Measurements from ENCODE around the gene CACNA2D4. TPM values are rescaled to one million over a fixed set of nuclear protein-coding genes. Genes with fewer than 3 reads are reported as not detected.
A peak's percentile ranks its signal among the peaks of the same experiment; 100 is the strongest.

CACNA2D4 gene
- total RNA-seq, 1 experiment from 2014 or later: 1.7 TPM

- TF ChIP-seq, protein P1, sequence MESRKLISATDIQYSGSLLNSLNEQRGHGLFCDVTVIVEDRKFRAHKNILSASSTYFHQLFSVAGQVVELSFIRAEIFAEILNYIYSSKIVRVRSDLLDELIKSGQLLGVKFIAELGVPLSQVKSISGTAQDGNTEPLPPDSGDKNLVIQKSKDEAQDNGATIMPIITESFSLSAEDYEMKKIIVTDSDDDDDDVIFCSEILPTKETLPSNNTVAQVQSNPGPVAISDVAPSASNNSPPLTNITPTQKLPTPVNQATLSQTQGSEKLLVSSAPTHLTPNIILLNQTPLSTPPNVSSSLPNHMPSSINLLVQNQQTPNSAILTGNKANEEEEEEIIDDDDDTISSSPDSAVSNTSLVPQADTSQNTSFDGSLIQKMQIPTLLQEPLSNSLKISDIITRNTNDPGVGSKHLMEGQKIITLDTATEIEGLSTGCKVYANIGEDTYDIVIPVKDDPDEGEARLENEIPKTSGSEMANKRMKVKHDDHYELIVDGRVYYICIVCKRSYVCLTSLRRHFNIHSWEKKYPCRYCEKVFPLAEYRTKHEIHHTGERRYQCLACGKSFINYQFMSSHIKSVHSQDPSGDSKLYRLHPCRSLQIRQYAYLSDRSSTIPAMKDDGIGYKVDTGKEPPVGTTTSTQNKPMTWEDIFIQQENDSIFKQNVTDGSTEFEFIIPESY (IDR thresholded peaks at IDR 0.05; ENCODE audit: extremely low read depth, insufficient replicate concordance, low read length): no peak
- TF ChIP-seq SP1 (IDR thresholded peaks at IDR 0.05; ENCODE audit: low read depth) (no peak), POLR2A (IDR thresholded peaks at IDR 0.05; ENCODE audit: borderline replicate concordance, extremely low read depth, insufficient read depth, insufficient read length) (no peak)
- TF ChIP-seq, protein P2, sequence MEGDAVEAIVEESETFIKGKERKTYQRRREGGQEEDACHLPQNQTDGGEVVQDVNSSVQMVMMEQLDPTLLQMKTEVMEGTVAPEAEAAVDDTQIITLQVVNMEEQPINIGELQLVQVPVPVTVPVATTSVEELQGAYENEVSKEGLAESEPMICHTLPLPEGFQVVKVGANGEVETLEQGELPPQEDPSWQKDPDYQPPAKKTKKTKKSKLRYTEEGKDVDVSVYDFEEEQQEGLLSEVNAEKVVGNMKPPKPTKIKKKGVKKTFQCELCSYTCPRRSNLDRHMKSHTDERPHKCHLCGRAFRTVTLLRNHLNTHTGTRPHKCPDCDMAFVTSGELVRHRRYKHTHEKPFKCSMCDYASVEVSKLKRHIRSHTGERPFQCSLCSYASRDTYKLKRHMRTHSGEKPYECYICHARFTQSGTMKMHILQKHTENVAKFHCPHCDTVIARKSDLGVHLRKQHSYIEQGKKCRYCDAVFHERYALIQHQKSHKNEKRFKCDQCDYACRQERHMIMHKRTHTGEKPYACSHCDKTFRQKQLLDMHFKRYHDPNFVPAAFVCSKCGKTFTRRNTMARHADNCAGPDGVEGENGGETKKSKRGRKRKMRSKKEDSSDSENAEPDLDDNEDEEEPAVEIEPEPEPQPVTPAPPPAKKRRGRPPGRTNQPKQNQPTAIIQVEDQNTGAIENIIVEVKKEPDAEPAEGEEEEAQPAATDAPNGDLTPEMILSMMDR (IDR thresholded peaks at IDR 0.05 in 2 of 3, conservative IDR thresholded peaks at IDR 0.05 in 1 of 3; ENCODE audit: borderline replicate concordance in 1 of 3, insufficient read depth in 1 of 3, low read depth in 2 of 3, low read length in 2 of 3): no peak
Measured at GRCh38 chr12:1908758-1909157, 9.7 kb downstream of the CACNA2D4 start (continued).

- H3K4me3 ChIP-seq (replicated peaks in 1 of 2; ENCODE audit: low read depth in 1 of 2, low read length in 2 of 2): no peak overlapping the region
- H3K79me2 ChIP-seq (ENCODE audit: insufficient read depth, low read length): no peaks in the 10 kb centered on the region
- peaks cover 10 to 15% of the 10 kb centered on the region in 2 experiments; a peak in 2 of 4 replicates for H3K9me3 ChIP-seq (ENCODE audit: control insufficient read depth in 1 of 2, insufficient read depth in 1 of 2, low read depth in 1 of 2, low read length in 2 of 2)
- H3K4me2 ChIP-seq (ENCODE audit: low read length): no peak overlapping the region
- POLR2A ChIA-PET: no interaction called here
- no peaks in the 10 kb centered on the region for H3K27me3 ChIP-seq (ENCODE audit: insufficient read depth, low read length)
- no peak for DNase-seq (ENCODE audit: low read depth, low spot score)
- H2AFZ ChIP-seq (ENCODE audit: low read depth, low read length, poor library complexity, severe bottlenecking): no peak overlapping the region
- intact Hi-C loops (cut with micrococcal nuclease): no loop called here
- no peaks in the 10 kb centered on the region for H3K9me2 ChIP-seq (ENCODE audit: insufficient read depth)
- RAD21 ChIA-PET (ENCODE audit: low non-redundant PET in 1 of 2, low total read pairs in 2 of 2, uncharacterized antibody in 2 of 2, unreplicated experiment in 2 of 2): no interaction called here
- no TSS peak for BruUV-seq (replicated peaks)
- H4K20me1 ChIP-seq (ENCODE audit: insufficient read depth): no peaks in the 10 kb centered on the region
- 0 out of 2 replicates have a peak, but pooled peaks have one; percentile 30 for ATAC-seq
- peaks cover 0 to 7% of the 10 kb centered on the region in 2 experiments; a peak in 1 of 4 replicates for H3K4me1 ChIP-seq (ENCODE audit: control insufficient read depth in 1 of 2, insufficient read depth in 2 of 2, low read length in 2 of 2)
- no peak overlapping the region for H3K27ac ChIP-seq (ENCODE audit: low read depth, low read length)
- no peaks in the 10 kb centered on the region for H3K36me3 ChIP-seq (ENCODE audit: control insufficient read depth in 1 of 2, insufficient read depth in 2 of 2, low read length in 2 of 2)
- H3K9ac ChIP-seq (ENCODE audit: low read length): no peak overlapping the region
- CTCF ChIA-PET: no interaction called here
- TF ChIP-seq POLR2A (IDR thresholded peaks at IDR 0.05; ENCODE audit: borderline replicate concordance, extremely low read depth, insufficient read depth, insufficient read length): no peak
- no peak for TF ChIP-seq ZFX (IDR thresholded peaks at IDR 0.05)
- no peak for TF ChIP-seq SRF (IDR thresholded peaks at IDR 0.05; ENCODE audit: low read depth)
- no peak for TF ChIP-seq ELF1 (IDR thresholded peaks at IDR 0.05; ENCODE audit: borderline replicate concordance, low read depth)
- TF ChIP-seq SIN3A (IDR thresholded peaks at IDR 0.05; ENCODE audit: low read depth): no peak
- TF ChIP-seq REST (IDR thresholded peaks at IDR 0.05; ENCODE audit: low read depth): no peak
- no peak for TF ChIP-seq CBX3 (IDR thresholded peaks at IDR 0.05; ENCODE audit: low read depth)
- no peak for TF ChIP-seq RAD21 (IDR thresholded peaks at IDR 0.05; ENCODE audit: low read depth)
- no peak for TF ChIP-seq SP1 (IDR thresholded peaks at IDR 0.05; ENCODE audit: low read depth)
- TF ChIP-seq EZH2 (IDR thresholded peaks at IDR 0.05): no peak
- no peak for TF ChIP-seq CEBPB (IDR thresholded peaks at IDR 0.05; ENCODE audit: low read depth)
- no peak for TF ChIP-seq EZH2phosphoT487 (IDR thresholded peaks at IDR 0.05; ENCODE audit: borderline replicate concordance)
- no peak for TF ChIP-seq EGR1 (IDR thresholded peaks at IDR 0.05; ENCODE audit: low read depth)
- TF ChIP-seq, protein P3, sequence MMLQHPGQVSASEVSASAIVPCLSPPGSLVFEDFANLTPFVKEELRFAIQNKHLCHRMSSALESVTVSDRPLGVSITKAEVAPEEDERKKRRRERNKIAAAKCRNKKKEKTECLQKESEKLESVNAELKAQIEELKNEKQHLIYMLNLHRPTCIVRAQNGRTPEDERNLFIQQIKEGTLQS (IDR thresholded peaks at IDR 0.05): no peak
Measured at GRCh38 chr12:1907652-1908611, 10.5 kb downstream of the CACNA2D4 start.
